Lower lobe of right lung (tissue), 2 donors: ENCODE data around the gene NDRG4. TPM values are rescaled to one million over a fixed set of nuclear protein-coding genes. Genes with fewer than 3 reads are reported as not detected.

Source experiments
- ATAC-seq, 2 donors: fragments of 200-7000 bp; cut with Tn5 transposase; one replicate each; pipeline ENCODE4 v1.9.1; 2020 to 2022; ENCODE audit warnings: mild to moderate bottlenecking in 2 of 2, moderate library complexity in 2 of 2
- DNase-seq: peaks from one replicate; pipeline ENCODE4 v3.0.0-alpha.2; 2020
- H3K27ac ChIP-seq: fragments of 200-600 bp; one replicate; pipeline ENCODE4 v1.8.0; 2022
- H3K27me3 ChIP-seq: fragments of 200-600 bp; one replicate; pipeline ENCODE4 v1.8.0; 2022; ENCODE audit warnings: low read depth
- H3K36me3 ChIP-seq: fragments of 200-600 bp; one replicate; pipeline ENCODE4 v1.8.0; 2022; ENCODE audit warnings: mild to moderate bottlenecking
- H3K4me1 ChIP-seq: fragments of 200-600 bp; one replicate; pipeline ENCODE4 v1.8.0; 2022
- H3K4me3 ChIP-seq: fragments of 200-600 bp; one replicate; pipeline ENCODE4 v1.8.0; 2022; ENCODE audit warnings: mild to moderate bottlenecking
- H3K9me3 ChIP-seq: fragments of 200-600 bp; one replicate; pipeline ENCODE4 v1.8.0; 2022
- intact Hi-C: fragments of 100-400 bp; cut with DNase I; formaldehyde crosslinking; loops from one replicate; pipeline ENCODE4 v1.11.0; 2022
- total RNA-seq: library from RNA; stranded (reverse); fragmentation: NEBNext Ultra II Directional; extraction: Animal tissue kit (Norgen Biotek cat#: 25700); gene quantifications from one replicate; pipeline ENCODE4 v1.2.1, GENCODE V29; 2021
- TF ChIP-seq, protein P1 (sequence below): fragments of 200-600 bp; IDR thresholded peaks from one replicate; pipeline ENCODE4 v1.8.0; 2022; ENCODE audit warnings: antibody characterized with exemption, mild to moderate bottlenecking
- donor health status: DM: no; HTN: yes; CAD: no; lungs with severe emphysema.

Gene NDRG4
- total RNA-seq, 1 donor from 2014 or later = 47.9 TPM

DNA sequence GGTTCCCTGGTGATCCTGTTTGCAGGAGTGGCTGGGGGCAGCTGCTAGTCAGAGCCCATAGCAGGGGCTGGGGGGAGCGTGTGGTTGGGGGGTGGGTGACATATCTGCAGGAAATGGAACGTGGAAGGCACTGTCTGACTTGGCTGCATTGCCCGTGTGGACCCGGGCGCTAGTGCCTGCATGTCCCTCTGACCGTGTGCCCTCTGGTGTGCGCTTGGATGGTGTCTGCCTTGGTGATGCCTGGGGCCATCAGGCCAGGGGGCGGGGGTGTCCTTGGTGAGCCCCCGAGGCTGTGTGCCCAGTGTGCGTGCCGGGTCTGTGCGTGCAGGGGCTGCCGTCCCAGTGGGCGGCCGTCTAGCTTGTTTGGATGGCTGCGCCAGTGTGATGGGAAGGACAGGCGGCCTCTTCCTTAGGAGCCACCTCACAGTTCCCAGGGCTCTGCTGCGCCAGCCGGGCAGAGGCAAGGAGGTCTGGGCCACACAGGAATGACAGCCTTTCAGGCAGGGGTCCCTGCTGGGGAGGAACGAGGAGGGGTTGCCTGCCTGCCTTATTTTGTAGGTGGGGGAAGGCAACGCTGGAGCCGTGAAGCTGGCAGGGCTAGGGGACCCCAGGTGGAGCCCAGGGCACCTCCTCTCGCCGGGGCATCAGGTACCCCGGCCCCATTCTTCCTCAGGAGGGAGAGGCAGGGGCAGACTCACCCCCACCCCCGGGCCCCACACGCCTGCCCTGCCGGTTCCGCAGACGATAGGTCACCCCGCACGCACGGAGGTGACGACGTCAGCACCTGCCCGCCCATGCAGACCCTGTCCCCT, 693 bp downstream of the NDRG4 start:
- peaks cover 33% of the 10 kb centered on the region for H3K27me3 ChIP-seq
- H3K4me1 ChIP-seq = peaks cover 10% of the 10 kb centered on the region
- H3K4me3 ChIP-seq = peak overlapping the region; percentile 34
- TF ChIP-seq, protein P1, sequence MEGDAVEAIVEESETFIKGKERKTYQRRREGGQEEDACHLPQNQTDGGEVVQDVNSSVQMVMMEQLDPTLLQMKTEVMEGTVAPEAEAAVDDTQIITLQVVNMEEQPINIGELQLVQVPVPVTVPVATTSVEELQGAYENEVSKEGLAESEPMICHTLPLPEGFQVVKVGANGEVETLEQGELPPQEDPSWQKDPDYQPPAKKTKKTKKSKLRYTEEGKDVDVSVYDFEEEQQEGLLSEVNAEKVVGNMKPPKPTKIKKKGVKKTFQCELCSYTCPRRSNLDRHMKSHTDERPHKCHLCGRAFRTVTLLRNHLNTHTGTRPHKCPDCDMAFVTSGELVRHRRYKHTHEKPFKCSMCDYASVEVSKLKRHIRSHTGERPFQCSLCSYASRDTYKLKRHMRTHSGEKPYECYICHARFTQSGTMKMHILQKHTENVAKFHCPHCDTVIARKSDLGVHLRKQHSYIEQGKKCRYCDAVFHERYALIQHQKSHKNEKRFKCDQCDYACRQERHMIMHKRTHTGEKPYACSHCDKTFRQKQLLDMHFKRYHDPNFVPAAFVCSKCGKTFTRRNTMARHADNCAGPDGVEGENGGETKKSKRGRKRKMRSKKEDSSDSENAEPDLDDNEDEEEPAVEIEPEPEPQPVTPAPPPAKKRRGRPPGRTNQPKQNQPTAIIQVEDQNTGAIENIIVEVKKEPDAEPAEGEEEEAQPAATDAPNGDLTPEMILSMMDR = no peak
- H3K27ac ChIP-seq = no peak overlapping the region
- H3K9me3 ChIP-seq = no peaks in the 10 kb centered on the region
- ATAC-seq (peak; percentile 10 to 12), DNase-seq (peak; percentile 35)
- H3K36me3 ChIP-seq = no peaks in the 10 kb centered on the region
- intact Hi-C loops = no loop called here

GRCh38 chr16:58501242-58502131, 1.5 kb downstream of the NDRG4 start:
- intact Hi-C loops = no loop called here
- ATAC-seq (peak; percentile 42 to 56), DNase-seq (peak; percentile 53)
- TF ChIP-seq, protein P1 = no peak
- H3K27me3 ChIP-seq = peaks cover 33% of the 10 kb centered on the region
- H3K36me3 ChIP-seq = no peaks in the 10 kb centered on the region
- peak overlapping the region; percentile 34 for H3K4me3 ChIP-seq
- peaks cover 10% of the 10 kb centered on the region for H3K4me1 ChIP-seq
- H3K27ac ChIP-seq = no peak overlapping the region
- H3K9me3 ChIP-seq = no peaks in the 10 kb centered on the region

DNA sequence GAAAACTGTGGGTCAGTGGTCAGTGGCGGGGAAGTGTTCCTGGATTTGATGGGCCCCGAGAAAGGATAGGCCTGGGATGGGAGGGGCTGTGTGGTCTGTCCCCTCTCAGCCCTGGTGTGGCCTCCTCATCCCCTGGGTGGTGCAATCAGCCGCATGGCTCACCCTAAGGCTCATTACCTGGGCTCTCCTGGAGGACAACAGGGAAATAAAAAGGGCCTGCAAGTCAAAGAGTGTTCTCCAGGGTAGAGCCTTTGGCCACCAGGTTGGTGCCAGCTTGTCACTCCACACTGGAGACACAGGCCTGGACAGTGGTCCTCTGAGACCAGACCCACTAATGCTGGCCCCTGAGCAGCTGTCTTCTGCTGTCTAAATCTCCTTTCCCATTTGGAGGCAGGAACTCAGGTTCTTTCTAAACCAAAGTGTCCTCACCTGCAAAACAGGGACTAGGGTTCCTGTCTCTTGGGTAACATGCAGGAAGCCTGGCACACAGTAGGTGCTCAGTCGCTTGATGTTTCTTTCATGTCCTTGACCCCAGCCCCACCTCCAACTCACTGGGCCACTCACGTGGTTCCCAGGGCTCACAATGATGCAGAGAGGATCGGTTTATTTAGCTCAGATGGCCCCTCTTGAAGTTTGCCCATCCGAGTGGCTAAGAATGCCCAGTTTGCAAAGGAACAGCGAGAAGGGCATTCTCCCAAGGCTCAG, 2.4 kb downstream of the NDRG4 start:
- H3K4me3 ChIP-seq = no peak overlapping the region
- peaks cover 33% of the 10 kb centered on the region for H3K27me3 ChIP-seq
- TF ChIP-seq, protein P1 = no peak
- no peaks in the 10 kb centered on the region for H3K36me3 ChIP-seq
- intact Hi-C loops = no loop called here
- DNase-seq (peak; percentile 15), ATAC-seq (no peak)
- peaks cover 10% of the 10 kb centered on the region for H3K4me1 ChIP-seq
- no peak overlapping the region for H3K27ac ChIP-seq
- no peaks in the 10 kb centered on the region for H3K9me3 ChIP-seq

DNA sequence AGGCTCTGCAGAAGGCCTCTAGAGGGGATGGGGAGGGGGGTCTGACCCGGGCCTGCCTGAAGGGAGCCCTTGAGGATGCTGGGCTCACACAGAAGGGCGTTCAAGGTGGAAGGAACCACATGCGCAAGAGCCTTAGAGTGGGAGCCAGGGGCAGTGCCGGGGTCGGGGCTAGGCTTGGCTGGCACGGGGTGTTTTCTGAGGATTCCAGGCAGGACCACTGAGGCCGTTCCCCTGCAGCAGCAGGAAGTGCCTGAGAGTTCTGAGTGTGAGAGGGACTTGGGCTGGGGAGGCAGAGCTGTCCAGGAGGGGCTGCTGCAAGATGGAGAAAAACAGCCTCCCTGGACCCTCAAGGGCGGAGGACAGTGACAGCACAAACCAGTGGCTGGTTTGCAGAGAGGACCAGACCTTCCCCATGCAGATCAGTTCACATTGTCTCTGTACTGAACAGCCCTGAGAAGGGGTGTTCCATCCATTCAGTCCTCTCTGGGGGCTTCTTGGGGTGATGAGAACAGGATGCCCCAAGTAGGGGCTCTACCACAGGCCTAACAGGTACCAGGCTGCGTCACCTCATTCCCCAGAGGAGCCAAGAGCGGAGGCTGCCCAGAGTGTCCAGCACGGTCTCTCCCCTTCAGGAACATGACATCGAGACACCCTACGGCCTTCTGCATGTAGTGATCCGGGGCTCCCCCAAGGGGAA, 3.4 kb downstream of the NDRG4 start:
- TF ChIP-seq, protein P1 = no peak
- Histone ChIP-seq H3K36me3 (no peaks in the 10 kb centered on the region), H3K4me3 (no peak overlapping the region), H3K27ac (no peak overlapping the region), H3K27me3 (peaks cover 33% of the 10 kb centered on the region), H3K4me1 (peaks cover 10% of the 10 kb centered on the region), H3K9me3 (no peaks in the 10 kb centered on the region)
- DNase-seq (peak; percentile 20), ATAC-seq (no peak)
- intact Hi-C loops = no loop called here
